Measurements from ENCODE around the gene PGGHG.
"Not testable (repeated sequence)": the region's sequence is repeated elsewhere in the genome, so short reads cannot be mapped to it uniquely, and the experiment has no call there.

Gene PGGHG

DNA sequence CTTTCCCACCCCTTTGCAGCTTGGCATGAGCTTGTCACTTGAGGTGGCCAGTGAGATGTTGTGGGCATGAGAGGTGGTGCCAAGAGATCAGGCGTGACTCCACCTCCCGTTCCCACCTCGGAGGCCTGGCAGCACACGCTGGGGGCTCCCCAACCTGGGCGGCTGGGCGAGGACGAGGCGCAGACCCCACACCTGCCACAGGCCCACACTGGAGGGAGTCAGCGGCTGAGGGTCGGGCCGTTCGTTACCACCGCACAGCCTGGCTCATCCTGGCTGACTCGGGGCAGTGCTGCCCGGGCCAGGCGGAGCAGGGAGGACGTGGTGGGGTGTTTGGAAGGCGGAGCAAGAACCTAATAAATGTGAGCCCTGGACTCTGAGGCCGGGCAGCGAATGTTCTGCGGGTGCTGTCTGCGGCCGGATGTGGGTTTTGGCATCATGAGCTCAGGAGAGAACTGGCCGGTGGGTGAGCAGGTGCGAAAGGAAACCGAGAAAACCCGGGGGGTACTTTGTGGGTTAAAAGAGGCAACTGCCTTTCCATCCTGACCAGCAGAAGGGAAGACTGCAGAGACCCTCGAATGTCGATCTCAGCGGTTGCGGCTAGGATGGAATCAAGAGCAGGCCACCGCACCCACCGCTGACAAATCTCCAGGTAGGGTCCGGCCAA, 41.9 kb downstream of the PGGHG start:
- peaks cover 0 to 23% (median 6%) of the 10 kb centered on the region in 11 experiments; a peak in 11 of 22 replicates for H3K9me3 ChIP-seq (replicated peaks in 1 of 11)
- peak overlapping the region in 7 of 11 experiments; percentile 2 to 49 (median 45); a peak in 14 of 22 replicates for H3K9ac ChIP-seq
- no peak for TF ChIP-seq Cebpa-rat (IDR thresholded peaks at IDR 0.05)
- peaks cover 0 to 12% (median 0%) of the 10 kb centered on the region in 11 experiments; a peak in 4 of 22 replicates for H3K27me3 ChIP-seq
- peak overlapping the region in 5 of 11 experiments; percentile 12 to 43 (median 28); a peak in 8 of 22 replicates for H3K27ac ChIP-seq
- peak overlapping the region; percentile 70 to 96 (median 87) for H3K4me2 ChIP-seq
- H3K4me3 ChIP-seq: peak overlapping the region in 5 of 10 experiments; percentile 3 to 39 (median 14); a peak in 3 of 20 replicates
- no peaks in the 10 kb centered on the region for H3K36me3 ChIP-seq
- no peaks in the 10 kb centered on the region for H4K20me1 ChIP-seq
- H3K4me1 ChIP-seq: peaks cover 78 to 100% (median 94%) of the 10 kb centered on the region in 10 experiments

- Histone ChIP-seq H3K27ac (peak overlapping the region in 3 of 11 experiments; percentile 16 to 43 (median 42); a peak in 5 of 22 replicates), H3K9ac (peak overlapping the region in 6 of 11 experiments; percentile 32 to 49 (median 45); a peak in 13 of 22 replicates), H3K4me1 (peaks cover 78 to 100% (median 94%) of the 10 kb centered on the region in 10 experiments), H4K20me1 (no peaks in the 10 kb centered on the region), H3K4me2 (peak overlapping the region; percentile 70 to 96 (median 87)), H3K9me3 (replicated peaks in 1 of 11) (peaks cover 0 to 23% (median 6%) of the 10 kb centered on the region in 11 experiments; a peak in 11 of 22 replicates), H3K27me3 (peaks cover 0 to 12% (median 0%) of the 10 kb centered on the region in 11 experiments; a peak in 4 of 22 replicates), H3K4me3 (peak overlapping the region in 4 of 10 experiments; percentile 3 to 39 (median 18); a peak in 3 of 20 replicates), H3K36me3 (no peaks in the 10 kb centered on the region)
- no peak for TF ChIP-seq Cebpa-rat (IDR thresholded peaks at IDR 0.05)
These were observed 42.6 kb downstream of the PGGHG start for GRCh38 chr11:331358-332060.

DNA sequence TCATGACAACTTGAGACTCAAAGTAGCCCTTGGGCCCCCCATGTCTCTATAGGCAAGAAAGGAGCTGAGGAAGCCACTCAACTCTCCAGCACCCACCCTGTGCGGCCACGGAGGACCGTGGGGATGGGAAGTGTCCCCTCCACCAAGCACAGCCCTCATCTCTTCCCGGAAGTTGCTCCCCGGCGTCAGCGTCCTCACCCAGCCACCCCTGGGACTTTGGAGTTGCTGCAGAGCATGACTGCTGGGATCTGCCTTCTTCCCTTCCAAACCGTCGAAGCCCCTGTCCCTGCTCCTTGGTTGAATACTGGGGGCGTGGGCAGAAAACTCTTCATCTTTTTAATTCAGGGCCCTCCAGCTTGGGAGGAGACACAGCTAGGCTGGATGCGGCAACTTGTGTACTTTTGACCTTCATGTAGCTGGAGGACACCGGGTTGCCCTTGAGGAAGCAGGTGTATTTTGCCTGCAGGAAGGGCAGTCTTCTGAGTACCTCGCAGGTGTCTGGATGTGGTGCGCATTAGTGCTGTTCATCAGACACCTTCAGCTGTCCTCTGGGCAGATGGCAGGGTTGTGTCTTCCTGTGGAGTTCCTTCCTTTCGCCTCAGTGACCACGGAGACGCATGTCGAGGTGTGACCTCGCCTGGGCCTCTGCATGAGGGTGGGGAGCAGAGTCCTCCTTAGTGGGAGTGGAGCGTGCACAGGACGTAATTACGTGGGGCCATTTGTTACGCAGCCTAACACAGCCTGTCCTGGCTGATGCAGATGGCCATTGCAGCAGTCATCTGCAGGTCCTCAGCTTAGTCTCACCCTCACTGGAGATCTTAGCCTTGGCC, 43.9 kb downstream of the PGGHG start:
- H3K4me3 ChIP-seq: no peak overlapping the region
- no peak for TF ChIP-seq Cebpa-rat (IDR thresholded peaks at IDR 0.05)
- no peak overlapping the region for H3K27ac ChIP-seq
- peak overlapping the region in 9 of 11 experiments; percentile 7 to 96 (median 87); a peak in 18 of 22 replicates for H3K4me2 ChIP-seq
- H3K9me3 ChIP-seq (replicated peaks in 1 of 11): peaks cover 0 to 23% (median 6%) of the 10 kb centered on the region in 11 experiments; a peak in 11 of 22 replicates
- H3K4me1 ChIP-seq: peaks cover 78 to 100% (median 93%) of the 10 kb centered on the region in 10 experiments
- no peaks in the 10 kb centered on the region for H3K36me3 ChIP-seq
- H3K27me3 ChIP-seq: peaks cover 0 to 12% (median 0%) of the 10 kb centered on the region in 11 experiments; a peak in 4 of 22 replicates
- no peaks in the 10 kb centered on the region for H4K20me1 ChIP-seq
- no peak overlapping the region for H3K9ac ChIP-seq

DNA sequence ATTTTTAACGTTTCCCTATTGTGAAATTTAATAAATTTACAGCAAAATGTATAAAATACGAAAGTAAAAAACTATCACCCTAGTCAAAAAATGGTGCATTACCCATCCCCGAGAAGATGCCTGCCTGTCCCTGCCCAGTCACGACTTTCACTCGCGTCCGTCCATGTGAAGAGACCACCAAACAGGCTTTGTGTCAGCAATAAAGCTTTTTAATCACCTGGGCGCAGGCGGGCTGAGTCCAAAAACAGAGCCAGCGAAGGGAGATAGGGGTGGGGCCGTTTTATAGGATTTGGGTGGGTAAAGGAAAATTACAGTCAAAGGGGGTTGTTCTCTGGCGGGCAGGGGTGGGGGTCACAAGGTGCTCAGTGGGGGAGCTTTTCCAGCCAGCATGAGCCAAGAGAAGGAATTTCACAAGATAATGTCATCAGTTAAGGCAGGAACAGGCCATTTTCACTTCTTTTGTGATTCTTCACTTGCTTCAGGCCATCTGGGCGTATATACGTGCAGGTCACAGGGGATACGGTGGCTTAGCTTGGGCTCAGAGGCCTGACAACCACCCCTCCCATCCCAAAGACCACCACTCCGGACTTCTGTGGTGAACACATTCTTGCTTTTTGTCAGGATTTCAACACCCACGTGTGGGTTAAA, 44.8 kb downstream of the PGGHG start:
- 0 out of 22 replicates have a peak overlapping the region, but pooled peaks of 1 of the 11 experiments have one; percentile 1 for H3K9ac ChIP-seq
- not testable (repeated sequence) for H4K20me1 ChIP-seq, H3K36me3 ChIP-seq, H3K4me3 ChIP-seq, H3K27ac ChIP-seq
- H3K27me3 ChIP-seq: peaks cover 0 to 12% (median 0%) of the 10 kb centered on the region in 11 experiments; a peak in 4 of 22 replicates
- H3K4me1 ChIP-seq: peaks cover 73 to 95% (median 86%) of the 10 kb centered on the region in 10 experiments
- H3K4me2 ChIP-seq: peak overlapping the region in 9 of 11 experiments; percentile 8 to 96 (median 85); a peak in 12 of 22 replicates
- peaks cover 0 to 23% (median 6%) of the 10 kb centered on the region in 11 experiments; a peak in 11 of 22 replicates for H3K9me3 ChIP-seq (replicated peaks in 1 of 11)

DNA sequence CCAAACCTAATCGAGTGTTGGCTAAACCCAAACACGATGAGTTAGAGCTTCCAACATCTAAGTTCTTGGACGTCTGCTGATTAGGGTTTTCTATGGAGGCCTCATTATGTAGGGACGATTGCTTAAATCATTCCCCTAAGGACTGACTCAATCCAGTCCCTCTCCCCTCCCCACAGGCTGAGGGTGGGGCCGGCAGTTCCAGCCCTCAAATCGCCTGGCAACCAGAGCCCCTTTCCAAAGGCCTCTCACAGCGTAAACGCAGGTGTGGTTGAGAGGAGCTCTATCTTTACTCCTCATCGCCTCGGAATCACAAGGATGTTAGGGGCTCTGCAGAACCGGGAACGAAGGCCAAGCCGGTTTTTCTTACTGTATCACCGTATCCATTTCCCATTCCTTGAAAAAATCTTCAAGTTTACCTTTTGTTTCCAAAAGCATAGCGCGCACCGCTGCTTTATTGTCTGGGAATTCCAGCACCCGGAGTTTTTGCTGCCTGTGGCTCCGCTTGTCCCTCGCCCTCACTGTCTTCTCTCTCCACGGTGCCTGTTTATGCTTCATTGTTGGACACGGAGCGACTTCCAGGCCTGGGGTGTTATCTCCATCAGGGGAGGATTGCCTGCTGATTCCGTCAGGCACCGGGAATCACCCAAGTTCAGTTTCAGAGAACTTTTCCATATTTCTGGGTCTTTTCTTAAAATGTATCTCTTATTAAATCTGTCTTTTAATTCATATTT, 45.5 kb downstream of the PGGHG start:
- peaks cover 0 to 23% (median 6%) of the 10 kb centered on the region in 11 experiments; a peak in 11 of 22 replicates for H3K9me3 ChIP-seq (replicated peaks in 1 of 11)
- H3K4me1 ChIP-seq: peaks cover 66 to 88% (median 79%) of the 10 kb centered on the region in 10 experiments
- H3K36me3 ChIP-seq: no peaks in the 10 kb centered on the region
- H4K20me1 ChIP-seq: no peaks in the 10 kb centered on the region
- H3K4me3 ChIP-seq: no peak overlapping the region
- H3K27me3 ChIP-seq: peaks cover 0 to 12% (median 0%) of the 10 kb centered on the region in 11 experiments; a peak in 4 of 22 replicates
- TF ChIP-seq Cebpa-rat (IDR thresholded peaks at IDR 0.05): no peak
- H3K9ac ChIP-seq: 0 out of 22 replicates have a peak overlapping the region, but pooled peaks of 1 of the 11 experiments have one; percentile 1
- peak overlapping the region in 9 of 11 experiments; percentile 8 to 96 (median 43); a peak in 13 of 22 replicates for H3K4me2 ChIP-seq
- 0 out of 22 replicates have a peak overlapping the region, but pooled peaks of 1 of the 11 experiments have one; percentile 1 for H3K27ac ChIP-seq

GRCh38 chr11:335779-336658, 47.1 kb downstream of the PGGHG start:
- peak overlapping the region in 10 of 11 experiments; percentile 3 to 79 (median 67); a peak in 18 of 22 replicates for H3K27ac ChIP-seq
- no peak for TF ChIP-seq Cebpa-rat (IDR thresholded peaks at IDR 0.05)

More at GRCh38 chr11:335779-336658, 47.1 kb downstream of the PGGHG start:
- Histone ChIP-seq H3K27me3 (peaks cover 0 to 4% (median 0%) of the 10 kb centered on the region in 11 experiments; a peak in 4 of 22 replicates), H3K36me3 (no peaks in the 10 kb centered on the region), H3K4me1 (peaks cover 51 to 73% (median 66%) of the 10 kb centered on the region in 10 experiments), H4K20me1 (no peaks in the 10 kb centered on the region), H3K9ac (peak overlapping the region; percentile 8 to 65 (median 48); a peak in 17 of 22 replicates), H3K9me3 (replicated peaks in 1 of 11) (peaks cover 1 to 24% (median 7%) of the 10 kb centered on the region in 11 experiments; a peak in 15 of 22 replicates), H3K4me2 (peak overlapping the region; percentile 52 to 96 (median 83)), H3K4me3 (0 out of 20 replicates have a peak overlapping the region, but pooled peaks of 1 of the 10 experiments have one; percentile 0)
